ENCODE data around the gene SERPINB3.

Gene SERPINB3

GRCh38 chr18:63683152-63683551 is 21.5 kb upstream of the SERPINB3 start:
- no peak for DNase-seq (ENCODE audit: extremely low read depth, insufficient read length)
- Histone ChIP-seq H3K36me3 (ENCODE audit: control insufficient read depth, insufficient read depth, low read length) (no peaks in the 10 kb centered on the region), H3K4me3 (replicated peaks; ENCODE audit: low read depth, low read length) (no peak overlapping the region), H3K27me3 (replicated peaks; ENCODE audit: control insufficient read depth, insufficient read depth, low read length) (no peaks in the 10 kb centered on the region; the same call in 1 of the 2 replicates)
- TF ChIP-seq CTCF (IDR thresholded peaks at IDR 0.05; ENCODE audit: insufficient read depth, low read length, poor library complexity, severe bottlenecking) = no peak

DNA sequence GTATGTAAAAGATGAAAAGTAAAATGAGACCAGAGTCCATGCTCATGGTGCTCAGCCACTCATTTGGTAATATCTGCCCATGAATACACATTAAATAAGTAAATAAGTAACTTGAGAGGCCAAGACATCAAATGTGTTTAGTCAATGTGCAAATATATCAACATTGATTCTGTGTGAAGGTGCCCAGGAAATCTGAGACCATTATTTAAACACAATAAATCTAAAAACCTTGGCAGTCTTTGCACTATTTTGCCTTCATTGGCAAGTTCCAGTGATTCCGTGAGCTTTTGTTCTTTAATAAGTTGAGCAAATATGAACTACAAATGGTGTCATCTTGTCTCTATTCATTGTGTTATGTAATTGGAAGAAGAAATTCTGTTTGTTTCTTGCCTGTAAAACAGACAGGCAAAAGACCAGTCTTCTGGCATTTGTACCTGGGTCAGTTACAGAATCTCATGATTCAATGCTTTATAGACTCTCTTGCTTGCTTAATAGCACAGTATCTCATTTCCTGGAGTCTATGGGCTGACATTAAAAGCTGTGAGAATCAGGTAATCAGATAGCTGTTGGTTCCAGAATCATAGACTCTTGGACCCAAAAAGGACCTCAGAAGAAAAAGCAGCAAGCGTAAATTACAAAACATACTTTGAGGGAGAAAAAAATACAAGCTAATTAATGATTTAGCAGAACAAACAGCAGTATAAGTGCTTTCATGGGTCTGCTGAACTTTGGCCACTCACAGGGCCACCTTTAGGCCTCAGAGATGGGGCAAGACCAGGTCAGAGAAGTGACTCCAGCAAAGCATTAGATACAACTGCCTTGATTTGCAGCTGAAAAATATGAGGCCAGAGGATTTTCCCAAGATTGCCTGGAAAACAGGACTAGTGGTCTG is 20.0 kb upstream of the SERPINB3 start:
- Histone ChIP-seq H3K27me3 (replicated peaks; ENCODE audit: control insufficient read depth, insufficient read depth, low read length) (no peaks in the 10 kb centered on the region), H3K36me3 (ENCODE audit: control insufficient read depth, insufficient read depth, low read length) (no peaks in the 10 kb centered on the region), H3K4me3 (replicated peaks; ENCODE audit: low read depth, low read length) (no peak overlapping the region)
- no peak for TF ChIP-seq CTCF (IDR thresholded peaks at IDR 0.05; ENCODE audit: insufficient read depth, low read length, poor library complexity, severe bottlenecking)
- no peak for DNase-seq (ENCODE audit: extremely low read depth, insufficient read length)

GRCh38 chr18:63679820-63680606 is 18.3 kb upstream of the SERPINB3 start:
- DNase-seq (ENCODE audit: extremely low read depth, insufficient read length) = no peak
- Histone ChIP-seq H3K27me3 (replicated peaks; ENCODE audit: control insufficient read depth, insufficient read depth, low read length) (no peaks in the 10 kb centered on the region), H3K36me3 (ENCODE audit: control insufficient read depth, insufficient read depth, low read length) (no peaks in the 10 kb centered on the region), H3K4me3 (replicated peaks; ENCODE audit: low read depth, low read length) (no peak overlapping the region)
- no peak for TF ChIP-seq CTCF (IDR thresholded peaks at IDR 0.05; ENCODE audit: insufficient read depth, low read length, poor library complexity, severe bottlenecking)

GRCh38 chr18:63677500-63678225 is 16.0 kb upstream of the SERPINB3 start:
- no peak overlapping the region for H3K4me3 ChIP-seq (replicated peaks; ENCODE audit: low read depth, low read length)
- no peak for DNase-seq (ENCODE audit: extremely low read depth, insufficient read length)
- H3K36me3 ChIP-seq (ENCODE audit: control insufficient read depth, insufficient read depth, low read length) = no peaks in the 10 kb centered on the region

More at GRCh38 chr18:63677500-63678225, 16.0 kb upstream of the SERPINB3 start:
- TF ChIP-seq CTCF (IDR thresholded peaks at IDR 0.05; ENCODE audit: insufficient read depth, low read length, poor library complexity, severe bottlenecking) = no peak
- no peaks in the 10 kb centered on the region for H3K27me3 ChIP-seq (replicated peaks; ENCODE audit: control insufficient read depth, insufficient read depth, low read length)
